GM23338 (cell line): ENCODE data around the gene NRP2. TPM values are rescaled to one million over a fixed set of nuclear protein-coding genes. Genes with fewer than 3 reads are reported as not detected.

Source experiments
- ATAC-seq: fragments of 200-7000 bp; cut with Tn5 transposase; 3 replicates; pipeline ENCODE4 v1.9.1; 2020
- DNase-seq: peaks from one replicate; pipeline ENCODE4 v3.0.0-alpha.2; 2015; ENCODE audit warnings: low spot score
- H2AFZ ChIP-seq: fragments of 200-600 bp; sonication (generic); 2 replicates; pipeline ENCODE4 v1.8.0; 2016; ENCODE audit warnings: antibody characterized with exemption, mild to moderate bottlenecking, moderate library complexity
- H3F3A ChIP-seq: fragments of 200-600 bp; sonication (generic); replicated peaks from 2 replicates; pipeline ENCODE4 v1.8.0; 2017; ENCODE audit warnings: antibody characterized with exemption, mixed run types, low read depth
- H3K27ac ChIP-seq: fragments of 200-600 bp; sonication (generic); 2 replicates; pipeline ENCODE4 v1.6.1; 2016; ENCODE audit warnings: low read depth
- H3K27me3 ChIP-seq: fragments of 200-600 bp; sonication (generic); 2 replicates; pipeline ENCODE4 v1.8.0; 2016; ENCODE audit warnings: mild to moderate bottlenecking, mixed run types, moderate library complexity; ENCODE audit not compliant: insufficient read depth
- H3K36me3 ChIP-seq: fragments of 200-600 bp; sonication (generic); 2 replicates; pipeline ENCODE4 v1.8.0; 2016; ENCODE audit warnings: mild to moderate bottlenecking; ENCODE audit not compliant: insufficient read depth
- H3K4me1 ChIP-seq: fragments of 200-600 bp; sonication (generic); 2 replicates; pipeline ENCODE4 v1.8.0; 2016; ENCODE audit warnings: mild to moderate bottlenecking, moderate library complexity; ENCODE audit not compliant: insufficient read depth
- H3K4me2 ChIP-seq: fragments of 200-600 bp; sonication (generic); 2 replicates; pipeline ENCODE4 v1.7.1; 2017; ENCODE audit warnings: mixed run types
- H3K4me3 ChIP-seq: fragments of 200-600 bp; sonication (generic); 2 replicates; pipeline ENCODE4 v1.6.1; 2016; ENCODE audit warnings: mixed run types
- H3K79me2 ChIP-seq: fragments of 200-600 bp; sonication (generic); replicated peaks from 2 replicates; pipeline ENCODE4 v1.8.0; 2017; ENCODE audit warnings: mild to moderate bottlenecking; ENCODE audit not compliant: insufficient read depth
- H3K9me2 ChIP-seq: fragments of 200-600 bp; sonication (generic); 2 replicates; pipeline ENCODE4 v1.8.0; 2017; ENCODE audit not compliant: insufficient read depth
- H4K20me1 ChIP-seq: fragments of 200-600 bp; sonication (generic); replicated peaks from 2 replicates; pipeline ENCODE4 v1.8.0; 2017; ENCODE audit warnings: mild to moderate bottlenecking; ENCODE audit not compliant: insufficient read depth
- H3K27ac Mint-ChIP-seq: 2 replicates; pipeline ENCODE4 v1.8.0; 2020; ENCODE audit warnings: inconsistent platforms, mild to moderate bottlenecking, moderate library complexity, mixed read lengths
- H3K27me3 Mint-ChIP-seq: 3 replicates; pipeline ENCODE4 v1.8.0; 2022; ENCODE audit warnings: low read depth, mild to moderate bottlenecking, moderate library complexity, mixed read lengths, inconsistent platforms; ENCODE audit not compliant: insufficient read depth, poor library complexity
- H3K36me3 Mint-ChIP-seq: 3 replicates; pipeline ENCODE4 v1.8.0; 2021; ENCODE audit warnings: low read depth, mild to moderate bottlenecking, inconsistent platforms, moderate library complexity, mixed read lengths
- H3K4me1 Mint-ChIP-seq: 3 replicates; pipeline ENCODE4 v1.8.0; 2020; ENCODE audit warnings: mild to moderate bottlenecking, inconsistent platforms, mixed read lengths
- H3K4me3 Mint-ChIP-seq: 3 replicates; pipeline ENCODE4 v1.8.0; 2021; ENCODE audit warnings: moderate library complexity, mild to moderate bottlenecking, inconsistent platforms, mixed read lengths
- H3K9me3 Mint-ChIP-seq: 3 replicates; pipeline ENCODE4 v1.8.0; 2020; ENCODE audit warnings: moderate library complexity, mild to moderate bottlenecking, inconsistent platforms, mixed read lengths
- CREB1 ChIP-seq: fragments of 250-450 bp; sonication (Bioruptor Pico); IDR thresholded peaks from 2 replicates; pipeline ENCODE4 v1.5.0; 2020; ENCODE audit warnings: low read depth, mild to moderate bottlenecking, moderate library complexity
- CTCF ChIP-seq, 2 experiments: fragments of 200-600 bp in 1 of 2; sonication (generic) in 1 of 2; conservative IDR thresholded peaks; 2 replicates each; pipeline versions ENCODE4 v1.5.1 to v1.6.1; 2016 to 2017; ENCODE audit warnings: antibody characterized with exemption in 2 of 2, low read depth in 2 of 2, mild to moderate bottlenecking in 2 of 2, moderate library complexity in 1 of 2
- ETS1 ChIP-seq: IDR thresholded peaks from 2 replicates; pipeline ENCODE4 v1.6.1; 2016; ENCODE audit warnings: antibody characterized with exemption
- EZH2 ChIP-seq: fragments of 200-600 bp; sonication (generic); IDR thresholded peaks from one replicate; pipeline ENCODE4 v1.8.0; 2017; ENCODE audit warnings: antibody characterized with exemption, mild to moderate bottlenecking, low read depth; ENCODE audit not compliant: unreplicated experiment
- EZH2phosphoT487 ChIP-seq: fragments of 200-600 bp; sonication (generic); IDR thresholded peaks from one replicate; pipeline ENCODE4 v1.8.1; 2018; ENCODE audit warnings: antibody characterized with exemption; ENCODE audit not compliant: unreplicated experiment
- JUNB ChIP-seq: IDR thresholded peaks from one replicate; pipeline ENCODE4 v1.6.1; 2016; ENCODE audit warnings: antibody characterized with exemption; ENCODE audit not compliant: unreplicated experiment
- NANOG ChIP-seq: IDR thresholded peaks from 2 replicates; pipeline ENCODE4 v1.6.1; 2016; ENCODE audit warnings: antibody characterized with exemption, borderline replicate concordance
- POLR2AphosphoS5 ChIP-seq: IDR thresholded peaks from 2 replicates; pipeline ENCODE4 v1.6.1; 2016; ENCODE audit warnings: antibody characterized with exemption, low read depth
- REST ChIP-seq: IDR thresholded peaks from one replicate; pipeline ENCODE4 v1.6.1; 2018; ENCODE audit warnings: antibody characterized with exemption; ENCODE audit not compliant: unreplicated experiment
- STAT1 ChIP-seq: IDR thresholded peaks from one replicate; pipeline ENCODE4 v1.6.1; 2016; ENCODE audit warnings: antibody characterized with exemption; ENCODE audit not compliant: unreplicated experiment
- ZNF114 ChIP-seq: fragments of 250-450 bp; sonication (Bioruptor Pico); IDR thresholded peaks from 2 replicates; pipeline ENCODE4 v1.5.0; 2020; ENCODE audit warnings: mild to moderate bottlenecking, moderate library complexity
- ZNF331 ChIP-seq: fragments of 250-450 bp; sonication (Bioruptor Pico); IDR thresholded peaks from 2 replicates; pipeline ENCODE4 v1.5.0; 2020; ENCODE audit warnings: low read depth, mild to moderate bottlenecking, moderate library complexity
- ZNF462 ChIP-seq: fragments of 250-450 bp; sonication (Bioruptor Pico); IDR thresholded peaks from 2 replicates; pipeline ENCODE4 v1.5.0; 2020; ENCODE audit warnings: mild to moderate bottlenecking, moderate library complexity
- polyA plus RNA-seq: library from polyadenylated mRNA; unstranded; fragments of >200 nt; fragmentation: Nextera tagmentation; extraction: Ambion mirVana; gene quantifications from 2 replicates; pipeline ENCODE4 v1.2.1, GENCODE V29; 2016
- total RNA-seq: library from RNA; depleted of rRNA; stranded (reverse); fragments of >200 nt; shearing (Covaris generic); gene quantifications from 2 replicates; pipeline ENCODE4 v1.2.3, GENCODE V29; 2014

The NRP2 gene
- total and polyA plus RNA-seq, 2 experiments from 2014 or later = 18.4 to 22.0 TPM

GRCh38 chr2:205770577-205770976 lies 88.3 kb downstream of the NRP2 start:
- Histone ChIP-seq H3F3A (no peaks in the 10 kb centered on the region), H3K4me1 (no peaks in the 10 kb centered on the region; the same call in 1 of the 2 replicates), H3K79me2 (no peaks in the 10 kb centered on the region), H3K36me3 (0 out of 2 replicates have a peak, but pooled peaks cover 4% of the 10 kb centered on the region), H2AFZ (no peak overlapping the region), H3K9me2 (no peaks in the 10 kb centered on the region), H3K27ac (no peak overlapping the region), H3K4me3 (no peak overlapping the region), H3K27me3 (no peaks in the 10 kb centered on the region), H4K20me1 (no peaks in the 10 kb centered on the region), H3K4me2 (no peak overlapping the region)
- Mint-ChIP-seq H3K9me3 (no peaks in the 10 kb centered on the region), H3K4me3 (no peak overlapping the region), H3K27ac (no peak overlapping the region), H3K27me3 (peaks cover 10% of the 10 kb centered on the region), H3K36me3 (no peaks in the 10 kb centered on the region), H3K4me1 (peaks cover 11% of the 10 kb centered on the region)
- ATAC-seq (no peak), DNase-seq (no peak)
- TF ChIP-seq NANOG = no peak
- TF ChIP-seq STAT1 = no peak
- no peak for TF ChIP-seq ZNF114 (CRISPR knock-in tag)
- no peak for TF ChIP-seq EZH2phosphoT487
- TF ChIP-seq EZH2 = no peak
- TF ChIP-seq ETS1 = no peak
- TF ChIP-seq CTCF (conservative IDR thresholded peaks at IDR 0.05; ENCODE audit: low read depth in 2 of 2) = no peak
- TF ChIP-seq ZNF462 = no peak
- TF ChIP-seq POLR2AphosphoS5 = no peak
- TF ChIP-seq ZNF331 (CRISPR knock-in tag) = no peak
- TF ChIP-seq REST = no peak
- TF ChIP-seq CREB1 (CRISPR knock-in tag) = no peak
- TF ChIP-seq JUNB = no peak
